SK-N-SH treated with all-trans-retinoic acid at 6 μM for 48 hours (cell line): ENCODE results near the gene TMEM119.

ENCODE experiments used
- ARNTL ChIP-seq: fragments of 450-650 bp; formaldehyde crosslinking; IDR thresholded peaks from 2 replicates; pipeline ENCODE4 v1.5.0; 2020; ENCODE audit warnings: low read depth, mild to moderate bottlenecking, moderate library complexity, borderline replicate concordance
- CREB5 ChIP-seq: fragments of 250-450 bp; sonication (Bioruptor Pico); IDR thresholded peaks from 2 replicates; pipeline ENCODE4 v1.5.1; 2020; ENCODE audit warnings: low read depth, mild to moderate bottlenecking, moderate library complexity
- CSRNP3 ChIP-seq: fragments of 250-450 bp; sonication (Bioruptor Pico); IDR thresholded peaks from 2 replicates; pipeline ENCODE4 v1.5.1; 2021; ENCODE audit warnings: mild to moderate bottlenecking, moderate library complexity
- GLIS3 ChIP-seq: fragments of 250-450 bp; sonication (Bioruptor Pico); IDR thresholded peaks from 2 replicates; pipeline ENCODE4 v1.5.0; 2020; ENCODE audit warnings: mild to moderate bottlenecking, moderate library complexity
- PATZ1 ChIP-seq: fragments of 250-450 bp; sonication (Bioruptor Pico); IDR thresholded peaks from 2 replicates; pipeline ENCODE4 v1.8.0; 2020; ENCODE audit warnings: mild to moderate bottlenecking, moderate library complexity, borderline replicate concordance
- POU6F1 ChIP-seq: fragments of 250-450 bp; sonication (Bioruptor Pico); IDR thresholded peaks from 2 replicates; pipeline ENCODE4 v1.8.0; 2021; ENCODE audit warnings: low read depth, mild to moderate bottlenecking, moderate library complexity, borderline replicate concordance
- PPARA ChIP-seq: fragments of 250-450 bp; sonication (Bioruptor Pico); IDR thresholded peaks from 2 replicates; pipeline ENCODE4 v1.5.0; 2020; ENCODE audit warnings: mild to moderate bottlenecking, borderline replicate concordance
- SNAI2 ChIP-seq: fragments of 250-450 bp; sonication (Bioruptor Pico); IDR thresholded peaks from 2 replicates; pipeline ENCODE4 v1.5.0; 2020; ENCODE audit warnings: mild to moderate bottlenecking, moderate library complexity
- ZFP3 ChIP-seq: fragments of 250-450 bp; sonication (Bioruptor Pico); IDR thresholded peaks from 2 replicates; pipeline ENCODE4 v1.5.0; 2020; ENCODE audit warnings: mild to moderate bottlenecking, moderate library complexity
- ZNF70 ChIP-seq: fragments of 450-650 bp; formaldehyde crosslinking; IDR thresholded peaks from 2 replicates; pipeline ENCODE4 v1.5.0; 2020; ENCODE audit warnings: mild to moderate bottlenecking, moderate library complexity
- ZNF8 ChIP-seq: fragments of 450-650 bp; formaldehyde crosslinking; IDR thresholded peaks from 2 replicates; pipeline ENCODE4 v1.5.0; 2020; ENCODE audit warnings: mild to moderate bottlenecking, moderate library complexity

- no peak for TF ChIP-seq ARNTL (CRISPR knock-in tag)
- no peak for TF ChIP-seq ZFP3 (CRISPR knock-in tag)
- TF ChIP-seq PATZ1 (CRISPR knock-in tag) = no peak
- TF ChIP-seq CSRNP3 (CRISPR knock-in tag) = no peak
- TF ChIP-seq ZNF8 = no peak
- TF ChIP-seq GLIS3 (CRISPR knock-in tag) = no peak
- no peak for TF ChIP-seq CREB5 (CRISPR knock-in tag)
- no peak for TF ChIP-seq ZNF70 (CRISPR knock-in tag)
- no peak for TF ChIP-seq SNAI2 (CRISPR knock-in tag)
- TF ChIP-seq POU6F1 (CRISPR knock-in tag) = no peak
- TF ChIP-seq PPARA = no peak
These were observed 46.9 kb upstream of the TMEM119 start for GRCh38 chr12:108644811-108645120.
